Stomach (tissue), 4 donors: Measurements from ENCODE around the gene SLC7A14.

Experiments used
- POLR2A ChIP-seq, 4 donors: fragments of 450-650 bp; IDR thresholded peaks; one replicate each; pipeline ENCODE4 v1.6.1; 2016; ENCODE audit warnings: antibody characterized with exemption in 4 of 4, control low read depth in 2 of 4, mild to moderate bottlenecking in 1 of 4, moderate library complexity in 1 of 4
- POLR2AphosphoS5 ChIP-seq, 3 donors: sonication (generic); formaldehyde crosslinking; IDR thresholded peaks; one replicate each; pipeline ENCODE4 v1.6.1; 2016; ENCODE audit warnings: antibody characterized with exemption in 3 of 3
- TF ChIP-seq, protein P1 (sequence below), 7 experiments: fragments of 450-650 bp in 4 of 7; fragments of 200-600 bp in 3 of 7; sonication (generic) in 3 of 7; IDR thresholded peaks; one replicate each; pipeline ENCODE4 v1.5.1; 2016 to 2019; ENCODE audit warnings: antibody characterized with exemption in 7 of 7, control low read depth in 2 of 7, mild to moderate bottlenecking in 1 of 7

GRCh38 chr3:170517242-170517945 is 68.5 kb downstream of the SLC7A14 start:
- TF ChIP-seq POLR2A (IDR thresholded peaks at IDR 0.05) (no peak), POLR2AphosphoS5 (IDR thresholded peaks at IDR 0.05) (no peak)
- TF ChIP-seq, protein P1, sequence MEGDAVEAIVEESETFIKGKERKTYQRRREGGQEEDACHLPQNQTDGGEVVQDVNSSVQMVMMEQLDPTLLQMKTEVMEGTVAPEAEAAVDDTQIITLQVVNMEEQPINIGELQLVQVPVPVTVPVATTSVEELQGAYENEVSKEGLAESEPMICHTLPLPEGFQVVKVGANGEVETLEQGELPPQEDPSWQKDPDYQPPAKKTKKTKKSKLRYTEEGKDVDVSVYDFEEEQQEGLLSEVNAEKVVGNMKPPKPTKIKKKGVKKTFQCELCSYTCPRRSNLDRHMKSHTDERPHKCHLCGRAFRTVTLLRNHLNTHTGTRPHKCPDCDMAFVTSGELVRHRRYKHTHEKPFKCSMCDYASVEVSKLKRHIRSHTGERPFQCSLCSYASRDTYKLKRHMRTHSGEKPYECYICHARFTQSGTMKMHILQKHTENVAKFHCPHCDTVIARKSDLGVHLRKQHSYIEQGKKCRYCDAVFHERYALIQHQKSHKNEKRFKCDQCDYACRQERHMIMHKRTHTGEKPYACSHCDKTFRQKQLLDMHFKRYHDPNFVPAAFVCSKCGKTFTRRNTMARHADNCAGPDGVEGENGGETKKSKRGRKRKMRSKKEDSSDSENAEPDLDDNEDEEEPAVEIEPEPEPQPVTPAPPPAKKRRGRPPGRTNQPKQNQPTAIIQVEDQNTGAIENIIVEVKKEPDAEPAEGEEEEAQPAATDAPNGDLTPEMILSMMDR (IDR thresholded peaks at IDR 0.05), result no peak
